H1 (cell line): ENCODE results near the gene SV2C. TPM values are rescaled to one million over a fixed set of nuclear protein-coding genes. Genes with fewer than 3 reads are reported as not detected.

Experiments used
- CTCF ChIA-PET: fragments of 300-600 bp; sonication (Branson Sonifier 250); formaldehyde crosslinking; loops from one replicate; lab custom pipeline; 2021; ENCODE audit not compliant: partially characterized antibody; lab: Charles Lee
- POLR2A ChIA-PET: fragments of 300-600 bp; sonication (Branson Sonifier 250); formaldehyde crosslinking; loops from one replicate; lab custom pipeline; 2021; ENCODE audit warnings: inconsistent platforms; ENCODE audit not compliant: partially characterized antibody; lab: Charles Lee
- DNase-seq, 2 experiments: peaks; one replicate each; pipeline versions ENCODE4 v3.0.0 to v3.0.0-alpha.2; 2010 to 2022; ENCODE audit warnings: low spot score in 2 of 2, low read depth in 1 of 2, mixed read lengths in 1 of 2
- FAIRE-seq: peaks from 2 replicates; lab custom pipeline; 2011; peaks lifted over from hg19 to GRCh38; lab: Jason Lieb, UNC
- H2AFZ ChIP-seq: 2 replicates; pipeline ENCODE4 v1.8.1; 2012; ENCODE audit warnings: low read length, inconsistent platforms
- H2AK5ac ChIP-seq: 2 replicates; pipeline ENCODE4 v1.6.1; 2013; ENCODE audit warnings: low read depth, low read length
- H2BK120ac ChIP-seq: replicated peaks from 2 replicates; pipeline ENCODE3; 2013; ENCODE audit warnings: low read depth, low read length, inconsistent platforms
- H2BK12ac ChIP-seq: 2 replicates; pipeline ENCODE4 v1.6.1; 2013; ENCODE audit warnings: low read depth, low read length
- H2BK15ac ChIP-seq: 2 replicates; pipeline ENCODE4 v1.6.1; 2013; ENCODE audit warnings: low read length
- H2BK20ac ChIP-seq: 2 replicates; pipeline ENCODE4 v1.6.1; 2013; ENCODE audit warnings: low read length
- H2BK5ac ChIP-seq: 2 replicates; pipeline ENCODE4 v1.6.1; 2013; ENCODE audit warnings: low read depth, low read length
- H3K14ac ChIP-seq: 2 replicates; pipeline ENCODE4 v1.6.1; 2013; ENCODE audit warnings: inconsistent platforms; ENCODE audit not compliant: insufficient read length
- H3K18ac ChIP-seq: 2 replicates; pipeline ENCODE4 v1.6.1; 2013; ENCODE audit warnings: low read length; ENCODE audit errors: extremely low read depth
- H3K23ac ChIP-seq: 2 replicates; pipeline ENCODE4 v1.6.1; 2013; ENCODE audit warnings: inconsistent platforms; ENCODE audit not compliant: insufficient read length
- H3K23me2 ChIP-seq: 2 replicates; pipeline ENCODE4 v1.6.1; 2013; ENCODE audit warnings: low read depth, low read length
- H3K27ac ChIP-seq: 2 replicates; pipeline ENCODE4 v1.6.1; 2011; ENCODE audit warnings: low read depth, low read length, inconsistent platforms
- H3K27me3 ChIP-seq, 4 experiments: replicated peaks in 1 of 4; 1 replicate in 1 of 4; 2 replicates in 3 of 4; pipeline versions ENCODE4 v1.6.1 to v1.8.1; 2011 to 2013; ENCODE audit warnings: low read length in 3 of 4, mild to moderate bottlenecking in 3 of 4, inconsistent platforms in 2 of 4, mixed read lengths in 2 of 4, moderate library complexity in 1 of 4; ENCODE audit not compliant: control insufficient read depth in 3 of 4, insufficient read depth in 3 of 4; ENCODE audit errors: extremely low read depth in 1 of 4
- H3K36me3 ChIP-seq, 4 experiments: 2 replicates each; pipeline versions ENCODE4 v1.6.1 to v1.8.1; 2011 to 2013; ENCODE audit warnings: mild to moderate bottlenecking in 4 of 4, low read length in 3 of 4, moderate library complexity in 2 of 4, control low read depth in 1 of 4, inconsistent platforms in 1 of 4; ENCODE audit not compliant: insufficient read depth in 4 of 4, control insufficient read depth in 2 of 4
- H3K4ac ChIP-seq: replicated peaks from 2 replicates; pipeline ENCODE3; 2013; ENCODE audit warnings: low read length, low read depth, mixed read lengths, inconsistent platforms; ENCODE audit not compliant: insufficient read length
- H3K4me1 ChIP-seq, 4 experiments: replicated peaks in 1 of 4; 1 replicate in 1 of 4; 2 replicates in 3 of 4; pipeline versions ENCODE4 v1.6.1 to v1.8.1; 2011 to 2013; ENCODE audit warnings: low read length in 3 of 4, inconsistent platforms in 2 of 4, mixed read lengths in 1 of 4; ENCODE audit not compliant: insufficient read depth in 4 of 4, control insufficient read depth in 3 of 4
- H3K4me2 ChIP-seq, 2 experiments: 2 replicates each; pipeline versions ENCODE4 v1.6.1 to v1.8.1; 2011 to 2013; ENCODE audit warnings: low read depth in 2 of 2, low read length in 2 of 2, control low read depth in 1 of 2, inconsistent platforms in 1 of 2, mild to moderate bottlenecking in 1 of 2; ENCODE audit not compliant: insufficient read depth in 1 of 2
- H3K4me3 ChIP-seq, 4 experiments: fragments of 200-600, 300-600 bp in 1 of 4; sonication (generic), shearing (Covaris generic), sonication (Bioruptor Twin) in 1 of 4; 2 replicates each; pipeline versions ENCODE4 v1.5.1 to v1.8.1; 2011 to 2016; ENCODE audit warnings: low read length in 4 of 4, low read depth in 3 of 4, control low read depth in 2 of 4, inconsistent platforms in 2 of 4, mild to moderate bottlenecking in 2 of 4, mixed read lengths in 1 of 4, moderate library complexity in 1 of 4; ENCODE audit not compliant: insufficient read depth in 2 of 4; ENCODE audit errors: extremely low read depth in 1 of 4
- H3K56ac ChIP-seq: replicated peaks from 2 replicates; pipeline ENCODE3; 2013; ENCODE audit warnings: low read depth, mild to moderate bottlenecking, mixed read lengths, low read length, inconsistent platforms; ENCODE audit not compliant: insufficient read length
- H3K79me1 ChIP-seq: 2 replicates; pipeline ENCODE4 v1.6.1; 2013; ENCODE audit warnings: low read depth, low read length, control low read depth
- H3K79me2 ChIP-seq, 2 experiments: 2 replicates each; pipeline versions ENCODE4 v1.6.1 to v1.8.1; 2012 to 2013; ENCODE audit warnings: low read length in 2 of 2, mild to moderate bottlenecking in 2 of 2, inconsistent platforms in 1 of 2; ENCODE audit not compliant: insufficient read depth in 2 of 2, control insufficient read depth in 1 of 2
- H3K9ac ChIP-seq, 4 experiments: replicated peaks in 1 of 4; 1 replicate in 1 of 4; 2 replicates in 3 of 4; pipeline versions ENCODE4 v1.6.1 to v1.8.1; 2011 to 2013; ENCODE audit warnings: low read depth in 3 of 4, low read length in 3 of 4, control low read depth in 2 of 4, mild to moderate bottlenecking in 2 of 4, moderate library complexity in 2 of 4, inconsistent platforms in 1 of 4; ENCODE audit errors: extremely low read depth in 1 of 4
- H3K9me3 ChIP-seq, 2 experiments: 2 replicates each; pipeline versions ENCODE4 v1.6.1 to v1.8.1; 2012 to 2013; ENCODE audit warnings: mild to moderate bottlenecking in 2 of 2, moderate library complexity in 2 of 2, control low read depth in 1 of 2, inconsistent platforms in 1 of 2, low read depth in 1 of 2, low read length in 1 of 2, mixed read lengths in 1 of 2; ENCODE audit not compliant: insufficient read depth in 2 of 2
- H4K20me1 ChIP-seq, 2 experiments: replicated peaks in 1 of 2; 2 replicates each; pipeline versions ENCODE3 to v1.8.1; 2011 to 2013; ENCODE audit warnings: inconsistent platforms in 2 of 2, low read length in 2 of 2, mild to moderate bottlenecking in 1 of 2; ENCODE audit not compliant: insufficient read depth in 2 of 2, control insufficient read depth in 1 of 2
- H4K5ac ChIP-seq: 2 replicates; pipeline ENCODE4 v1.6.1; 2013; ENCODE audit warnings: low read length, low read depth, mixed read lengths, inconsistent platforms; ENCODE audit not compliant: insufficient read length
- H4K8ac ChIP-seq: 2 replicates; pipeline ENCODE4 v1.8.0; 2013; ENCODE audit warnings: mild to moderate bottlenecking, moderate library complexity, low read length, inconsistent platforms; ENCODE audit not compliant: insufficient read depth; ENCODE audit errors: extremely low read depth
- H4K91ac ChIP-seq: replicated peaks from 2 replicates; pipeline ENCODE3; 2013; ENCODE audit warnings: low read length, mixed read lengths, inconsistent platforms; ENCODE audit not compliant: insufficient read length
- BRCA1 ChIP-seq: IDR thresholded peaks from 2 replicates; pipeline ENCODE4 v1.6.1; 2012; ENCODE audit warnings: low read depth, low read length, improper control_type of control experiment
- CBX5 ChIP-seq: fragments of 300-800, 300-1000 bp; sonication (generic); IDR thresholded peaks from 2 replicates; pipeline ENCODE4 v1.7.1; 2016; ENCODE audit warnings: antibody characterized with exemption, low read length, low read depth
- EP300 ChIP-seq, 2 experiments: IDR thresholded peaks; 1 replicate in 1 of 2; 2 replicates in 1 of 2; pipeline ENCODE4 v1.6.1; 2011 to 2012; ENCODE audit warnings: low read depth in 2 of 2, low read length in 2 of 2, mild to moderate bottlenecking in 2 of 2, borderline replicate concordance in 1 of 2, inconsistent platforms in 1 of 2, moderate library complexity in 1 of 2
- GABPA ChIP-seq: IDR thresholded peaks from 2 replicates; pipeline ENCODE4 v1.6.1; 2011; ENCODE audit warnings: mild to moderate bottlenecking, low read length, moderate library complexity, borderline replicate concordance; ENCODE audit not compliant: insufficient read depth
- HDAC2 ChIP-seq, 2 experiments: fragments of 300-600 bp in 1 of 2; sonication (generic) in 1 of 2; IDR thresholded peaks; 2 replicates each; pipeline ENCODE4 v1.6.1; 2011 to 2012; ENCODE audit warnings: low read depth in 2 of 2, low read length in 2 of 2, mild to moderate bottlenecking in 2 of 2, moderate library complexity in 2 of 2, borderline replicate concordance in 1 of 2, inconsistent platforms in 1 of 2
- JUN ChIP-seq: IDR thresholded peaks from 2 replicates; pipeline ENCODE4 v1.6.1; 2011; ENCODE audit warnings: low read depth, mild to moderate bottlenecking, improper control_type of control experiment, low read length
- PHF8 ChIP-seq: fragments of 200-600 bp; sonication (generic); conservative IDR thresholded peaks from 2 replicates; pipeline ENCODE4 v1.7.1; 2012; ENCODE audit warnings: low read depth, mild to moderate bottlenecking, inconsistent platforms, low read length, moderate library complexity
- RXRA ChIP-seq: IDR thresholded peaks from 2 replicates; pipeline ENCODE4 v1.6.1; 2011; ENCODE audit warnings: low read depth, mild to moderate bottlenecking, low read length, moderate library complexity; ENCODE audit not compliant: insufficient read depth
- SIX5 ChIP-seq: IDR thresholded peaks from 2 replicates; pipeline ENCODE4 v1.6.1; 2011; ENCODE audit warnings: mild to moderate bottlenecking, low read depth, low read length
- SP4 ChIP-seq: IDR thresholded peaks from 2 replicates; pipeline ENCODE4 v1.6.1; 2012; ENCODE audit warnings: low read length, inconsistent platforms
- TAF1 ChIP-seq: IDR thresholded peaks from 2 replicates; pipeline ENCODE4 v1.6.1; 2011; ENCODE audit warnings: mild to moderate bottlenecking, low read depth, low read length
- TAF7 ChIP-seq: optimal IDR thresholded peaks from 2 replicates; pipeline ENCODE3; 2011; ENCODE audit warnings: low read depth, mild to moderate bottlenecking, inconsistent platforms, low read length, moderate library complexity, borderline replicate concordance
- TBP ChIP-seq: IDR thresholded peaks from 2 replicates; pipeline ENCODE4 v1.6.1; 2011; ENCODE audit warnings: low read depth, low read length, improper control_type of control experiment
- TCF12 ChIP-seq: IDR thresholded peaks from 2 replicates; pipeline ENCODE4 v1.6.1; 2011; ENCODE audit warnings: low read depth, mild to moderate bottlenecking, low read length
- WGBS, 2 experiments: shearing (Covaris generic) in 1 of 2; methylation state at CpG; one replicate each; pipeline versions ENCODE4 v1.1.6 to v1.1.7; 2013 to 2015; ENCODE audit warnings: low lambda C conversion rate in 2 of 2, mixed read lengths in 2 of 2, inconsistent platforms in 1 of 2, low coverage in 1 of 2, missing lambda C conversion rate in 1 of 2; ENCODE audit not compliant: insufficient replicate concordance in 2 of 2, insufficient coverage in 1 of 2, insufficient read length in 1 of 2; ENCODE audit errors: extremely low coverage in 1 of 2, missing lambda C conversion rate in 1 of 2; 5-methylcytosine and 5-hydroxymethylcytosine counted together
- polyA plus RNA-seq, 7 experiments: library from polyadenylated mRNA; depleted of rRNA in 3 of 7; stranded (reverse) in 5 of 7; unstranded in 2 of 7; fragments of >200 nt in 5 of 7; fragments of 200-250 nt in 2 of 7; gene quantifications; 1 replicate in 5 of 7; 2 replicates in 1 of 7; 4 replicates in 1 of 7; pipeline versions ENCODE4 v1.2.1 to v1.2.3, GENCODE V29; 2011 to 2013; ENCODE audit warnings: missing spikeins in 2 of 7, mixed read lengths in 2 of 7
- total RNA-seq: library from RNA; stranded (reverse); fragmentation: NEBNext Ultra II Directional; extraction: Animal tissue kit (Norgen Biotek cat#: 25700); gene quantifications from 2 replicates; pipeline ENCODE4 v1.2.1, GENCODE V29; 2021
- TF ChIP-seq, protein P1 (sequence below): IDR thresholded peaks from 2 replicates; pipeline ENCODE4 v1.6.1; 2012; ENCODE audit warnings: inconsistent platforms

Gene SV2C
- total and polyA plus RNA-seq, 2 of the 8 experiments (the other 6 are each of a cell fraction or from before 2014, with no cell fraction given) = 0.08 to 0.24 TPM

DNA sequence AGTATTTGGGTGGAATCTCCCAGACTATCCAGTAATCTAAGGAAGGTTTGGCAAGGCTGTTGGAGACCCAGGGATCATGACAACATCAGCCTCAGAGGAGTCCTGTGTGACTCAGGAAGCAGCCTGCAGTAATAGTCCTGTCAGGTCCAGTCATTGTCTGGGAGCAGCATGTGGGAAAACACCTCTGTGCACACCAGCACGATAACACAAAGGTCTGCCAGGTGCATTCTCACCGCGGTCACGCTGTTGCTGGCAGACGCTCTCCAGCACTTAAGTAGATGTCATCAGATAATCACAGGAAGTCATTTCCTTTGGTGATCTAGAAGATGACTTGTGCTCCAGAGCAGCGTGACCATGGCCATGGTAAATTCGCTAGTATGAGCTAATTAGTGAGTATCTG, 220.7 kb downstream of the SV2C start:
- Histone ChIP-seq H3K79me2 (no peaks in the 10 kb centered on the region), H3K4ac (no peak overlapping the region), H3K56ac (no peak overlapping the region), H2BK15ac (no peak overlapping the region), H2AFZ (no peak overlapping the region), H3K4me3 (no peak overlapping the region), H3K9me3 (no peaks in the 10 kb centered on the region), H3K4me2 (no peak overlapping the region), H4K91ac (no peak overlapping the region), H3K9ac (no peak overlapping the region), H2AK5ac (no peak overlapping the region), H3K27me3 (no peaks in the 10 kb centered on the region), H2BK12ac (no peak overlapping the region), H3K36me3 (no peaks in the 10 kb centered on the region), H3K23me2 (no peaks in the 10 kb centered on the region), H4K20me1 (no peaks in the 10 kb centered on the region), H2BK120ac (no peak overlapping the region), H2BK5ac (no peak overlapping the region), H3K14ac (no peak overlapping the region), H3K27ac (no peak overlapping the region), H3K4me1 (no peaks in the 10 kb centered on the region), H4K8ac (no peak overlapping the region), H3K79me1 (no peaks in the 10 kb centered on the region), H2BK20ac (no peak overlapping the region), H4K5ac (no peak overlapping the region), H3K18ac (no peak overlapping the region), H3K23ac (no peak overlapping the region)
- ChIA-PET POLR2A (no interaction called here), CTCF (interaction anchor here (1.4 to 3.3 kb wide), 2 partner anchors 10 to 12 kb away, joined by 4 to 17 read pairs; no protein-coding TSS in a partner anchor)
- WGBS, 2 experiments = 92% methylated on average over 7 of the region's 7 CpGs; no CpG with 5 or more reads in 1 of the 2 experiments
- FAIRE-seq (no peak), DNase-seq (no peak)
- TF ChIP-seq GABPA = no peak
- no peak for TF ChIP-seq BRCA1
- no peak for TF ChIP-seq SP4
- no peak for TF ChIP-seq HDAC2 (IDR thresholded peaks at IDR 0.05; ENCODE audit: borderline replicate concordance in 1 of 2, low read depth in 2 of 2, low read length in 2 of 2)
- TF ChIP-seq CBX5 = no peak
- no peak for TF ChIP-seq TCF12
- TF ChIP-seq, protein P1, sequence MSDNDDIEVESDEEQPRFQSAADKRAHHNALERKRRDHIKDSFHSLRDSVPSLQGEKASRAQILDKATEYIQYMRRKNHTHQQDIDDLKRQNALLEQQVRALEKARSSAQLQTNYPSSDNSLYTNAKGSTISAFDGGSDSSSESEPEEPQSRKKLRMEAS = no peak
- no peak for TF ChIP-seq EP300 (IDR thresholded peaks at IDR 0.05; ENCODE audit: borderline replicate concordance in 1 of 2, low read depth in 2 of 2, low read length in 2 of 2)
- TF ChIP-seq SIX5 = no peak
- no peak for TF ChIP-seq TAF7
- no peak for TF ChIP-seq TAF1
- TF ChIP-seq TBP = no peak
- no peak for TF ChIP-seq PHF8
- TF ChIP-seq JUN = no peak
- no peak for TF ChIP-seq RXRA
